ENCODE measurements around the gene RANBP1.

Gene RANBP1

GRCh38 chr22:20083891-20084546 lies 31.9 kb upstream of the RANBP1 start:
- in situ Hi-C loops (cut with HindIII; ENCODE audit: low pct_unique_long_range_greater_than_20kb, low sequenced_read_pairs): no loop called here
- no peak for TF ChIP-seq JUND (IDR thresholded peaks at IDR 0.05; ENCODE audit: low read depth)
- no peak for DNase-seq (ENCODE audit: low read depth in 1 of 2, low spot score in 1 of 2)

DNA sequence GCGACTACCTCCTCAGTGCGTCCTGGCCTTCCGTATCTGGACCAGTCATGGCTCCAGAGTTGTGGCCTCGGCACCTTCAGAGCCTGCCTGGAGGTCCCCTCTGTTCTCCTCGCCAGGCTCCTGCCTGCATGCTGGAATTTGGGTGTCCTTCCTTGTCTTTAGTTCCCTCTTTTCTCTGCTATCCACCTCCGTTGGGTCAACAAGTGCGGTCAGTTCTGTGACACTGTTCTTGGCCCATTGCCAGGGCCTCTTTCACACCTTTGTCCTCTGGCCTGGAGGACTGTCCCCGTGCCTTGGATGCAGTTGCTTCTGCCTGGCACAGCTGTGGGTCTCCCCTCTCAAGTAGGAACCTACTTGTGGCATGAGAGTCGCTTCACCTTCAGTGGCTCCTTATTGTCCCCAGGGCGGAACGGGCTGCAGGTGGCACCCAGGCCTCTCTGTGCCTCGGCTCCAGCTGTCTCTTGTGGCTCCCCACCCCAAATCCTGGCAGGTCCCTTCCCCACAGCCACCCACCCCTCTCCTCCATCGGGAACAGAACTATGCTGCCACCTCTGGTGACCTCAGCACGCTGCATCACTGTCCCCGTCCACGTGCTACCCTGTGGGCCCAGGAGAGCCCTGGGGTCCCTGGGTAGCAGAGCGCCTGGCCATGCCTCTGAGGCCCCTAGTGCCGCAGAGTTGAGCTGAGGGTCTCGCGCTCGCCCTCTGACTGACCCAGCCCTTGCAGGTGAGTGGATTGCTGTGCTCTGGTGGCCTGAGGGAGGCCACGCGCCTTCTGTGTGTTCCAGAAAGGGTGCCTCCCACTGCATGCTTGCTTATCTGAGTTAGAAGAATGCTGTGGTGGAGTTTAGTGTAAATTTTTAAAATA lies 31.1 kb upstream of the RANBP1 start:
- DNase-seq (ENCODE audit: low read depth in 1 of 2, low spot score in 1 of 2): peak in 1 of 2 experiments; percentile 42
- TF ChIP-seq JUND (IDR thresholded peaks at IDR 0.05; ENCODE audit: low read depth): no peak
- in situ Hi-C loops (cut with HindIII; ENCODE audit: low pct_unique_long_range_greater_than_20kb, low sequenced_read_pairs): no loop called here

DNA sequence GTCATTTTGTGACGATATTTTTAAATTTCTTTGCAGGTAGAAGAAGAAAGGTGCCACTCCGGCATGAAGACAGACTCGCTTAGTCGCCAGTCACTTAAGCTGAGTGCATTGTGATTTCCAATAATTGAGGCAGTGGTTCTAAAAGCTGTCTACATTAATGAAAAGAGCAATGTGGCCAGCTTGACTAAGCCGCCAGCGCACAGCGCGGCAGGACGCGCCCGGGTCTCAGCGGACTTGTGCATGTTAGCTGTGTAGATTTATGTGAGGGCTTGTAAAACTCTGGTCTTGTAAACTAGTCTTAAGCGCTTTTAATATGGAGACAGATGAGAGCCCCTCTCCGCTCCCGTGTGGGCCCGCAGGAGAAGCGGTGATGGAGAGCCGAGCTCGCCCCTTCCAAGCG lies 30.3 kb upstream of the RANBP1 start:
- no peak for DNase-seq (ENCODE audit: low read depth in 1 of 2, low spot score in 1 of 2)
- in situ Hi-C loops (cut with HindIII; ENCODE audit: low pct_unique_long_range_greater_than_20kb, low sequenced_read_pairs): no loop called here
- no peak for TF ChIP-seq JUND (IDR thresholded peaks at IDR 0.05; ENCODE audit: low read depth)

DNA sequence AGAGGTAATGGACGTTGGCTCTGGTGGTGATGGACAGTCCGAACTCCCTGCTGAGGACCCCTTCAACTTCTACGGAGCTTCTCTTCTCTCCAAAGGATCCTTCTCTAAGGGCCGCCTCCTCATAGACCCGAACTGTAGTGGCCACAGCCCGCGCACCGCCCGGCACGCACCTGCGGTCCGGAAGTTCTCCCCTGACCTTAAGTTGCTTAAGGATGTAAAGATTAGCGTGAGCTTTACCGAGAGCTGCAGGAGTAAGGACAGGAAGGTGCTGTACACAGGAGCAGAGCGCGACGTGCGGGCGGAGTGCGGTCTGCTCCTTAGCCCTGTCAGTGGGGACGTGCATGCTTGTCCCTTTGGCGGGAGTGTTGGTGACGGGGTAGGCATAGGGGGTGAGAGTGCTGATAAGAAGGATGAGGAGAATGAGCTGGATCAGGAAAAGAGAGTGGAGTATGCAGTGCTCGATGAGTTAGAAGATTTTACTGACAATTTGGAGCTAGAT lies 29.8 kb upstream of the RANBP1 start:
- in situ Hi-C loops (cut with HindIII; ENCODE audit: low pct_unique_long_range_greater_than_20kb, low sequenced_read_pairs): no loop called here
- no peak for TF ChIP-seq JUND (IDR thresholded peaks at IDR 0.05; ENCODE audit: low read depth)

GRCh38 chr22:20086763-20087162 lies 29.1 kb upstream of the RANBP1 start:
- TF ChIP-seq JUND (IDR thresholded peaks at IDR 0.05; ENCODE audit: low read depth): no peak
- in situ Hi-C loops (cut with HindIII; ENCODE audit: low pct_unique_long_range_greater_than_20kb, low sequenced_read_pairs): no loop called here
- no peak for DNase-seq (ENCODE audit: low read depth in 1 of 2, low spot score in 1 of 2)

More for the DNA sequence above, 29.8 kb upstream of the RANBP1 start:
- no peak for DNase-seq (ENCODE audit: low read depth in 1 of 2, low spot score in 1 of 2)

DNA sequence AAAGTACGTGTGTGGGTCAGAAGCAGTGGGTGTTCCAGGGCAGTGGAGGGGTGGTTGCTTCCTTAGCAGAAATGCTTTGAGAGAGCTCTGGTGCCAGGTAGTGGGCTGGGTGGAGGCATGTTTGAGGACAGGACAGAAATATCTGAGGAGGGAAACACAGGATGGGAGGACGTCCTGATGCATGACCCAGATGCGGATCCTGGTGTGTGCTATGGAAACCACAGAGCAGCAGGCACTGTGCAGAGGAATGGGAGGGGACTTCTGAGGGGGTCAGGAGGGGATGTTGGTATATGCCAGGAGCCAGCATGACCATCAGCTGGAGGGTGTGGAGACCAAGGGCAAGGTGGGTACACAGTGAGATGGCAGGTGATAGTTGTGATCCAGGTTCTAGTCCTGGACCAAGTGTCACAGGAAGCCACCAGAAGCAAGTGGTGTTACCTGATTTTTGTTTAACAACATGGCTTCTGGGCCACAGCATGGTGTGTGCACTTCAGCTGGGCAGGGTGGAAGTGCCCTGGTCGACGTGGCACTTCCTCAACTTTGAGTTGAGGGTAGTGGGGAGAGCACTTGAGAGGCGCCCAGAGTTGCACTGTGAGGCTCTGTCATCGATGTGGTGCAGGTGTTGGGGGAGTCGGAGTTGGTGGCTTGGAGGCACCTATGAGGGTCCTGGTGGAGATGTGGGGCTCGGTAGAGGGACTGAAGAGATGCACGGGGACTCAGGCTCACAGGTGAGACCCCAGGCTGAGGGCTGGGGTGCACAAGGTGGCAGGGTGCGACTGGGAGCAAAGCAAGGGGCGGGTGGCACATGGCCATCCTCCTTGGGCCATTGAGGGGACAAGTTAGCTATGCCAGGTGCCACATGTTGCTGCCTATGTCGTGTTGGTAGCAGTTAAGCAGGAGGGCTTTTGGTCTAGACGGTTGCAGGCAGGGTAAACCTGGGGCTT lies 28.3 kb upstream of the RANBP1 start:
- DNase-seq (ENCODE audit: low read depth in 1 of 2, low spot score in 1 of 2): no peak
- no peak for TF ChIP-seq JUND (IDR thresholded peaks at IDR 0.05; ENCODE audit: low read depth)
- in situ Hi-C loops (cut with HindIII; ENCODE audit: low pct_unique_long_range_greater_than_20kb, low sequenced_read_pairs): no loop called here

DNA sequence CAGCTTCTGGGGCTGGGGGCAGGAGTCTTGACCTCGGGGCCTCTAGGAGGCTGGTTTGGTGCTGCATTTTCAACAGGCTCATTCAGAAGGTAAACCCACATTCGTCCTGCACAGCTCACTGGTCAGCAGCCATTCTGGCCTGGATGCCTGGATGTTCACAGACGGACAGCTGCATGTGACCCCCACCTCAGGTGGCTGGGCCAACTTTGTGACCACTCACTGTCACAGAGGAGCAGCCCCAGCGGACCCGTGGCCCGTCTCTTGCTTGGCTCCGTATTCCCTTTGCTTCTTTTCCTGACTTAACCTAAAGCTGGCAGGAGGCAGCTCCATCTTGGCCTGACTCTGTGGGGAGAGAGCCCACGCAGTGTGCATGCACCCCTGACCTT lies 27.6 kb upstream of the RANBP1 start:
- DNase-seq (ENCODE audit: low read depth in 1 of 2, low spot score in 1 of 2): no peak
- in situ Hi-C loops (cut with HindIII; ENCODE audit: low pct_unique_long_range_greater_than_20kb, low sequenced_read_pairs): no loop called here
- no peak for TF ChIP-seq JUND (IDR thresholded peaks at IDR 0.05; ENCODE audit: low read depth)

DNA sequence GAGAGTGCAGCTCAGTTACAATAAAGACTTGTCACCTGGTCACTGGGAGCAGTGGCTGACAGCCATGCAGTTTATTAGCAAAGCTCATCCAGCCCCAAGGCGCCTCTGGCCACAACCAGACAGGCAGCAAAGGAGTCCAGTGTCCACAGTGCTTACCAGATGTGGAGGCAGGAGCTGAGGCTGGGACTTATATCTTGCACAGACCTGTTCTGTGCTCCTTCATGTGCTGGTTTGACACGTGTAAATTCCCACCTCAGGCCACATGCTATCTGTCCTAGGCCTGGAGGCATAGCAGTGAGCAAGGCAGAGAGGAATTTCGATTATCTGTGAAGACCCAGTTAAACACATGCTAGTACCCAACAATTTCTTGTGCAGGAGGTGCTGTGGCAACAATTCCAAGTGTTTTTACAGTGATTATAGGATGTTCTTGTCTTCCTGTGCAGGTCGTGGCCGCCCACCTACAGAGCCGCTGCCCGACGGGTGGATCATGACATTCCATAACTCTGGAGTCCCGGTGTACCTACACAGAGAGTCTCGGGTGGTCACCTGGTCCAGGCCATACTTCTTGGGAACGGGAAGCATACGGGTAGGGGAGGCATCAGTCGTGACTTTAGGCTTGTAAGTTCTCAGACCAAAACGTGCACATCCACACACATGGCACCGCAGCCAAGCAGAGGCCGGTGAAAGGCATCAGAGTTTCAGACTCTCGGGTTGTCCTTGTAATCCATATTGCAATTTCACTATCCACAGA lies 26.5 kb upstream of the RANBP1 start:
- DNase-seq (ENCODE audit: low read depth in 1 of 2, low spot score in 1 of 2): no peak
- in situ Hi-C loops (cut with HindIII; ENCODE audit: low pct_unique_long_range_greater_than_20kb, low sequenced_read_pairs): no loop called here
- no peak for TF ChIP-seq JUND (IDR thresholded peaks at IDR 0.05; ENCODE audit: low read depth)

DNA sequence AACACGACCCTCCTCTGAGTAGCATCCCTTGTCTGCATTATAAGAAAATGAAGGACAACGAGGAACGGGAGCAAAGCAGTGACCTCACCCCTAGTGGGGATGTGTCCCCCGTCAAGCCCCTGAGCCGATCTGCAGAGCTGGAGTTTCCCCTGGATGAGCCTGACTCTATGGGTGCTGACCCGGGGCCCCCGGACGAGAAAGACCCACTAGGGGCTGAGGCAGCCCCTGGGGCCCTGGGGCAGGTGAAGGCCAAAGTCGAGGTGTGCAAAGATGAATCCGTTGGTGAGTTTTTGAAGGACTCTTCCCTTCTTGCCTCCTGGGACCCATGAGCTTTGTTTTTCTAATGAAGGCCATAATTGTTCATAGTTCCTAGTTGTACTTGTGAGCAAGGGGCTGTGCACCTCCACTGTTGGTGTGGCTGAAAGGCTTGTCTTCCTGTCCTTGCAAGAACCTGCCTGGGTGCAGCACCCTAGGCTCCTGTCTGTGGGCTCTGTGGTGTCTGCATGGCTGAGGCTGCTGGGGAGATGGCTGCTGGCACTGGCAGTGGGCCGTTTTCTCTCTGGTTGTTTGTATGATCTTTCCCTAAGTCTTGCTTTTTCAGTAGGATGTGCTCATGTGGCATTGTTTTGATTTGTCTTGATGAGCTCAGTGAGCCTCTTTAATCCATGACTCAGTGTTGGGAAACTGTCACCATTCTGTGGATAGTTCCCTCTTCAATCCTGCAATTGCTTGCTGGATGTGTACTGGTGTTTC lies 25.8 kb upstream of the RANBP1 start:
- DNase-seq (ENCODE audit: low read depth in 1 of 2, low spot score in 1 of 2): no peak
- in situ Hi-C loops (cut with HindIII; ENCODE audit: low pct_unique_long_range_greater_than_20kb, low sequenced_read_pairs): no loop called here
- no peak for TF ChIP-seq JUND (IDR thresholded peaks at IDR 0.05; ENCODE audit: low read depth)

- no peak for TF ChIP-seq JUND (IDR thresholded peaks at IDR 0.05; ENCODE audit: low read depth)
- DNase-seq (ENCODE audit: low read depth in 1 of 2, low spot score in 1 of 2): no peak
- in situ Hi-C loops (cut with HindIII; ENCODE audit: low pct_unique_long_range_greater_than_20kb, low sequenced_read_pairs): no loop called here
These were observed 25.1 kb upstream of the RANBP1 start for GRCh38 chr22:20090730-20091240.

Measured in T47D (cell line).